Type B pancreatic cell (in vitro differentiated cells): ENCODE results near the gene ATP8A2. TPM values are rescaled to one million over a fixed set of nuclear protein-coding genes. Genes with fewer than 3 reads are reported as not detected.

Experiments
- DNase-seq: peaks from one replicate; pipeline ENCODE4 v3.0.0; 2021; ENCODE audit warnings: mixed read lengths; ENCODE audit not compliant: unreplicated experiment; ENCODE audit errors: extremely low spot score
- H3K27ac Mint-ChIP-seq: 2 replicates; pipeline ENCODE4 v1.8.0; 2021; ENCODE audit warnings: mild to moderate bottlenecking, mixed read lengths
- H3K27me3 Mint-ChIP-seq: 2 replicates; pipeline ENCODE4 v1.8.0; 2021; ENCODE audit warnings: mixed read lengths
- H3K36me3 Mint-ChIP-seq: 2 replicates; pipeline ENCODE4 v1.8.0; 2021; ENCODE audit warnings: mixed read lengths
- H3K4me1 Mint-ChIP-seq: one replicate; pipeline ENCODE4 v1.8.0; 2021; ENCODE audit warnings: mixed read lengths; ENCODE audit not compliant: unreplicated experiment
- H3K4me3 Mint-ChIP-seq: 2 replicates; pipeline ENCODE4 v1.8.0; 2021; ENCODE audit warnings: mild to moderate bottlenecking, mixed read lengths
- H3K9me3 Mint-ChIP-seq: 2 replicates; pipeline ENCODE4 v1.8.0; 2021; ENCODE audit warnings: mixed read lengths
- total RNA-seq: library from RNA; stranded (reverse); gene quantifications from 2 replicates; pipeline ENCODE4 v1.2.1, GENCODE V29; 2021; ENCODE audit warnings: low replicate concordance
- TF ChIP-seq, protein P1 (sequence below): fragments of 200-600 bp; sonication (generic); conservative IDR thresholded peaks from 2 replicates; pipeline ENCODE4 v1.5.0; 2021; ENCODE audit warnings: antibody characterized with exemption, mild to moderate bottlenecking

Gene ATP8A2
- total RNA-seq, 1 donor from 2014 or later, result 13.8 TPM

DNA sequence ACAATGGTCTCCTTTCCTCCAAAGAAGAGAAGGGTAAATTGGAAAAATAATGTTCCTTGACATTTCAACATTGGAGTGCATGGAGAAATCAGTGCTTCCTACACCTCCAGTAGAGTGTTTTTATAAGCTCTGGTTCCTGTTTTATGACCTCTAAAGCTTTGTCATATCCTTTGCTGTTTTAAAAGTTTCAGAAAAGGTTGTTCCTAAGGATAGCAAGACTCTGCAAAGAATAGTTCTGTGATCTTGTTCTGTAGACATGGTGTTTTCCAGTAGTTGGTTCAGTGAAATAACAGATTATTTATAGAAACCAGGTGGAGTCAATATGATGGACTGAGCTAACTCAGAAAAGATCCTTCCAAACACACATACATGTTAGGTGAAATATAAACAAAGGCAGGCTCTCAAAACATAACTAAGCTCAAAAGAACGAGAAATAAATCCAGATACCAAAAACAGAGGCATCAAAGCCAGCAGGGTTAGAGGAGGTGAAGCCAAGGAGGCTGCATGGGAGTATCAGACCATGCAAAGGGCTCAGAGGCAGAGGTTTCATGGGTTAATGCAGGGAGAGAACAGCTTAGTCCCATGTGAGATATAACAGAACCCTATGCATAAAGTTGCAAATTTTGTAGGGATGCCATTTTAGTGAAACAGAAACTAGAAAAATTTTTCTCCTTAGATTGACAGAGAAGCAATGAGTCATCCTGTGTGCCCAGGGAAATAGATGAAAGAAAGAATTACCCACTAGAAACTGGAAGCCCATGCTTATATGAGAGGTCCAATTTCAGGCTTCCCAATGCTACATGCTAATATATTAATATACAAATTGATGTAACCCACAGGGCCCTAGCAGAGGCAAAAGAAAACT is 635.7 kb downstream of the ATP8A2 start:
- TF ChIP-seq, protein P1, sequence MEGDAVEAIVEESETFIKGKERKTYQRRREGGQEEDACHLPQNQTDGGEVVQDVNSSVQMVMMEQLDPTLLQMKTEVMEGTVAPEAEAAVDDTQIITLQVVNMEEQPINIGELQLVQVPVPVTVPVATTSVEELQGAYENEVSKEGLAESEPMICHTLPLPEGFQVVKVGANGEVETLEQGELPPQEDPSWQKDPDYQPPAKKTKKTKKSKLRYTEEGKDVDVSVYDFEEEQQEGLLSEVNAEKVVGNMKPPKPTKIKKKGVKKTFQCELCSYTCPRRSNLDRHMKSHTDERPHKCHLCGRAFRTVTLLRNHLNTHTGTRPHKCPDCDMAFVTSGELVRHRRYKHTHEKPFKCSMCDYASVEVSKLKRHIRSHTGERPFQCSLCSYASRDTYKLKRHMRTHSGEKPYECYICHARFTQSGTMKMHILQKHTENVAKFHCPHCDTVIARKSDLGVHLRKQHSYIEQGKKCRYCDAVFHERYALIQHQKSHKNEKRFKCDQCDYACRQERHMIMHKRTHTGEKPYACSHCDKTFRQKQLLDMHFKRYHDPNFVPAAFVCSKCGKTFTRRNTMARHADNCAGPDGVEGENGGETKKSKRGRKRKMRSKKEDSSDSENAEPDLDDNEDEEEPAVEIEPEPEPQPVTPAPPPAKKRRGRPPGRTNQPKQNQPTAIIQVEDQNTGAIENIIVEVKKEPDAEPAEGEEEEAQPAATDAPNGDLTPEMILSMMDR, result no peak
- H3K27ac Mint-ChIP-seq, result no peak overlapping the region
- no peak overlapping the region for H3K4me3 Mint-ChIP-seq
- H3K27me3 Mint-ChIP-seq, result no peaks in the 10 kb centered on the region
- DNase-seq, result no peak
- peaks cover 19% of the 10 kb centered on the region for H3K9me3 Mint-ChIP-seq
- H3K4me1 Mint-ChIP-seq, result no peaks in the 10 kb centered on the region
- peaks cover 8% of the 10 kb centered on the region for H3K36me3 Mint-ChIP-seq

DNA sequence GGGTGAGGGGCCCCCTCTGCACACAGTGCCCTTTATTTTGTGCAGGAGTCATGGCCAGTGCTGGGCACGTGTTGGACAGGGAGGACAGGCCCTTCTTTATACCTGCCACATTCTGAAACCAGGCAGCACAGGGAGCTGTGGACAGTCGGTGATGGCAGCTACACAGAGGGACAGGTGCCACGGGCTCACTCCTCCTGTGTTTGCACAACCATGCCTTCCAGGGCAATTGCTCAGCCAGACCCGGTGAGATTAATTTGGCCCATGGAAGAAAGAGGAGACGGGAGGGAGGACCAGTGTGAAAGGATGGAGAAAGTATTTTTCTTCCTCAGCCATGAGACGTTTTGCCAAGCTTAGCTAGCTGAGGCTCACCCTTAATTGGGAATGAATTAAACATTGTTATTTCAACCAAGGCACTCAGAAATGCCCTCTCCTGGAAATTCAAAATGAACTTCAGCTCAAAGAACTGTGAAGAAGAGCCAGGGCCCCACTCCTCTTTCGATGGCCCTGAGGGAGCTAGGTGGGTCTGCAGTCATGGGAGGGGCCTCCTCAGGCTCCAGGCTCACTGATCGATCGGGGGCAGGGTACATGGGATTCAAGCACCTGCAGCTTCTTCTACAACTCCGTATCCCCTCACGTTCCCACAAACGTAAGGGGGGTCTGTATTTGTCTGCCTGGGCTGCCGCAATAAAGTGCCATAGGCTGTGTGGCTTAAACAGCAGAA is 638.9 kb downstream of the ATP8A2 start:
- no peak overlapping the region for H3K4me3 Mint-ChIP-seq
- H3K36me3 Mint-ChIP-seq, result no peaks in the 10 kb centered on the region
- DNase-seq, result no peak
- peaks cover 12% of the 10 kb centered on the region for H3K9me3 Mint-ChIP-seq
- no peaks in the 10 kb centered on the region for H3K27me3 Mint-ChIP-seq
- TF ChIP-seq, protein P1, result no peak
- peaks cover 5% of the 10 kb centered on the region for H3K4me1 Mint-ChIP-seq
- H3K27ac Mint-ChIP-seq, result no peak overlapping the region

DNA sequence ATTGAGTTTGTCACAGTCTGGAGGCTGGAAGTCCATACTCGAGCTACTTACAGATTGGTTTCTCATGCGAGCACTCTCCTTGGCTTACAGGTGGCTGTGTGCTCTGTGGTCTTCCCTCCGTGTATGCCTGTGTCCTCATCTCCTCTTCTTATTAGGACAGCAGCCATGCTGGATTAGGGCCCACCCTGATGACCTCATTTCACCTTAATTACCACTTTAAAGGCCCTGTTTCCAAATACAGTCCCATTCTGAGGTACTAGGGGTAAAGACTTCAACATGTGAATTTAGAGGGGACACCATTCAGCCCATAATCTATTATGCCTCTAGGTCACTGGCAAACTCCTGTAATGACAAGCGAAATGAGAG is 639.4 kb downstream of the ATP8A2 start:
- H3K27ac Mint-ChIP-seq, result no peak overlapping the region
- peaks cover 12% of the 10 kb centered on the region for H3K9me3 Mint-ChIP-seq
- no peaks in the 10 kb centered on the region for H3K27me3 Mint-ChIP-seq
- no peak overlapping the region for H3K4me3 Mint-ChIP-seq
- no peak for DNase-seq
- no peaks in the 10 kb centered on the region for H3K36me3 Mint-ChIP-seq
- peaks cover 6% of the 10 kb centered on the region for H3K4me1 Mint-ChIP-seq
- TF ChIP-seq, protein P1, result no peak

DNA sequence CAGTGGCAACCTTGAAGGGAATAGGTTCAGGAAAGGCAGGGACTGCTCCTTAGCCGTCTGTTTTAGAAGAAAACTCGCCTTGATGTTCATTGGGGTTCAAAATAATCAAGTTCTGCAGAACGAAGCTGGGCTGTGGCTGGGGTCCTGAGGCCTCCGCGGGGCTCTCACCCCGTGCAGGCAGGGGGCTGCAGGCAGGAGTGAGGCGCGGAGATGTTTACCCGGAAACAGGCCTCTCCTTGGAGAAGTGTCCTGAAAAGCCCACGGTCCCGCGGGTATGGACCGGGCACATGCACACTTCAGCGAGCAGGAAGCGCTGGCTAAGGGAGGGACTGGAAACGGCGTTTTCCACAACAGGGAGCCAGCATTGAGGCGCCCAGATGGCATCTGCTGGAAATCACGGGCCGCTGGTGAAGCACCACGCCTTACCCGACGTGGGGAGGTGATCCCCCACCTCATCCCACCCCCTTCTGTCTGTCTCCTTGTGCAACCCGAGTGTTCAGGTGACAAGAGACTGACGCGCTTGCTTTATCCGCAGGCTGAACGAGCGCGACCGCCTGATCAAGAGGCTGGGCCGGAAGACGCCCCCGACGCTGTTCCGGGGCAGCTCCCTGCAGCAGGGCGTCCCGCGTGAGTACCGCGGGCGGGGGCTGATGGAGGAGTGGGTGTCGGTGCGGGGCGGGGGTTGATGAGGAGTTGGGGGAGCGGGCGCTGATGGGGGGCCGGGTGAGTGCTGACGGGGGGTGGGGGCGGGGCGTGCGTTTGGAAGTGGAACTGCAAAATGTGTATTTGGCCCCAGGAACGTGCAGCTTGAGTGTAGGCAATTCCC is 640.4 kb downstream of the ATP8A2 start:
- Mint-ChIP-seq H3K9me3 (peaks cover 10% of the 10 kb centered on the region), H3K36me3 (no peaks in the 10 kb centered on the region), H3K4me1 (peaks cover 6% of the 10 kb centered on the region), H3K27ac (no peak overlapping the region), H3K27me3 (no peaks in the 10 kb centered on the region), H3K4me3 (no peak overlapping the region)
- TF ChIP-seq, protein P1, result no peak
- no peak for DNase-seq

DNA sequence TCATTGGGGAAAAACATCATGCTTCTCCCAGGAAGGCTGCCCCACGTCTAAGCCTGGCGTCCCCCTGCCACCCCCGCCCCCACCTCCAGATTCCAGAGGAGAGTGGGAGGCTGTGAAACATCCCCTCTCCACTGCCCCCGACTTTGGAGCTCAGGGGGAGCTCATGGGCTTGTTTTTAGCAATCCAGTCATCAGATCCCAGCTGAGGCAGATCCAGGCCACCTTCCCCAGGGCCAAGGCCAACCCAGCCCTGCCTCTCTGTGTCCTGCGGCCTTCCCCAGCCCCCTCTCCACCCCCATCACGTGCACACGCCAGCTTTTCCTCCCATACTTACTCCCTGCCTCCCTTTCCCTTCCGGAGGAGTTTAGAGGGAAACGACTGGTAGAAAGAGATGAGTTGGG is 641.2 kb downstream of the ATP8A2 start:
- Mint-ChIP-seq H3K27ac (no peak overlapping the region), H3K9me3 (peaks cover 6% of the 10 kb centered on the region), H3K27me3 (no peaks in the 10 kb centered on the region), H3K4me1 (peaks cover 9% of the 10 kb centered on the region), H3K36me3 (no peaks in the 10 kb centered on the region), H3K4me3 (no peak overlapping the region)
- no peak for DNase-seq
- TF ChIP-seq, protein P1, result no peak
